ENCODE measurements around the gene TMEM63B. TPM values are rescaled to one million over a fixed set of nuclear protein-coding genes. Genes with fewer than 3 reads are reported as not detected.
A peak's percentile ranks its signal among the peaks of the same experiment; 100 is the strongest.
"Not testable (repeated sequence)": the region's sequence is repeated elsewhere in the genome, so short reads cannot be mapped to it uniquely, and the experiment has no call there.

Gene TMEM63B
- total RNA-seq, 2 donors from 2014 or later = 50.9 to 113 TPM

DNA sequence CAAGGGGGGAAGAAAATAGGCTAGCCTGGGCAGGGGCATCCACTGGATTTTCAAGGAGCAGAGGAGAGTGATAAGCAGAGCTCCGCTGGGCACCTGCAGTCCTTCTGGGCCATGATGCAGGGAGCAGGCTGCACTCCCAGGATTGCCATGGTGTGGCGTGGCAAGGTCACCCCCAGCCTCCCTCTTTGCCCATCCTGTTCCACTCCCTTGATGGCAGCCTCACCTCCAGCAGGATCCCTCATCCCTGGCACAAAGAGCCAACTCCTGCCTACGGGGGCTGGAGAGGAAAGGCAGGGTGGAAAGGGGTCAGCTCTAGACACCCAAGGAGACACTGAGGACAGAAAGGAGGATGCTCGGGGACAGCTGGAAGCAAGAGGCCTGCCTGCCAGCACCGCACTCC lies 67.0 kb downstream of the TMEM63B start:
- intact Hi-C loops (cut with DNase I) = no loop called here
- no peak overlapping the region for H3K4me3 ChIP-seq
- no peaks in the 10 kb centered on the region for H3K9me3 ChIP-seq
- no peaks in the 10 kb centered on the region for H3K4me1 ChIP-seq (replicated peaks)
- H3K36me3 ChIP-seq = no peaks in the 10 kb centered on the region
- TF ChIP-seq POLR2A (IDR thresholded peaks at IDR 0.05) (no peak), POLR2AphosphoS5 (IDR thresholded peaks at IDR 0.05) (no peak)
- TF ChIP-seq, protein P1, sequence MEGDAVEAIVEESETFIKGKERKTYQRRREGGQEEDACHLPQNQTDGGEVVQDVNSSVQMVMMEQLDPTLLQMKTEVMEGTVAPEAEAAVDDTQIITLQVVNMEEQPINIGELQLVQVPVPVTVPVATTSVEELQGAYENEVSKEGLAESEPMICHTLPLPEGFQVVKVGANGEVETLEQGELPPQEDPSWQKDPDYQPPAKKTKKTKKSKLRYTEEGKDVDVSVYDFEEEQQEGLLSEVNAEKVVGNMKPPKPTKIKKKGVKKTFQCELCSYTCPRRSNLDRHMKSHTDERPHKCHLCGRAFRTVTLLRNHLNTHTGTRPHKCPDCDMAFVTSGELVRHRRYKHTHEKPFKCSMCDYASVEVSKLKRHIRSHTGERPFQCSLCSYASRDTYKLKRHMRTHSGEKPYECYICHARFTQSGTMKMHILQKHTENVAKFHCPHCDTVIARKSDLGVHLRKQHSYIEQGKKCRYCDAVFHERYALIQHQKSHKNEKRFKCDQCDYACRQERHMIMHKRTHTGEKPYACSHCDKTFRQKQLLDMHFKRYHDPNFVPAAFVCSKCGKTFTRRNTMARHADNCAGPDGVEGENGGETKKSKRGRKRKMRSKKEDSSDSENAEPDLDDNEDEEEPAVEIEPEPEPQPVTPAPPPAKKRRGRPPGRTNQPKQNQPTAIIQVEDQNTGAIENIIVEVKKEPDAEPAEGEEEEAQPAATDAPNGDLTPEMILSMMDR (IDR thresholded peaks at IDR 0.05) = no peak
- H3K27me3 ChIP-seq (replicated peaks; ENCODE audit: insufficient read depth) = no peaks in the 10 kb centered on the region
- DNase-seq (ENCODE audit: low spot score) = no peak
- WGBS = 77% methylated on average over 5 of the region's 5 CpGs
- H3K27ac ChIP-seq = no peak overlapping the region

- 93% methylated on average over 11 of the region's 11 CpGs for WGBS
- H3K9me3 ChIP-seq; H3K4me1 ChIP-seq (replicated peaks); DNase-seq (ENCODE audit: low spot score); H3K27me3 ChIP-seq (replicated peaks; ENCODE audit: insufficient read depth); intact Hi-C loops (cut with DNase I); H3K36me3 ChIP-seq; H3K4me3 ChIP-seq; H3K27ac ChIP-seq: not testable (repeated sequence)
Observed at GRCh38 chr6:44196351-44196750, 69.0 kb downstream of the TMEM63B start.

- TF ChIP-seq POLR2AphosphoS5 (IDR thresholded peaks at IDR 0.05) (no peak), POLR2A (IDR thresholded peaks at IDR 0.05) (no peak)
- TF ChIP-seq, protein P1 (IDR thresholded peaks at IDR 0.05) = no peak
- no peaks in the 10 kb centered on the region for H3K4me1 ChIP-seq (replicated peaks)
- H3K9me3 ChIP-seq = no peaks in the 10 kb centered on the region
- H3K4me3 ChIP-seq = no peak overlapping the region
- H3K36me3 ChIP-seq = no peaks in the 10 kb centered on the region
- no peak for DNase-seq (ENCODE audit: low spot score)
- 88% methylated on average over 3 of the region's 3 CpGs for WGBS
- intact Hi-C loops (cut with DNase I) = no loop called here
- H3K27ac ChIP-seq = no peak overlapping the region
- H3K27me3 ChIP-seq (replicated peaks; ENCODE audit: insufficient read depth) = no peaks in the 10 kb centered on the region
Observed at GRCh38 chr6:44198684-44199083, 71.3 kb downstream of the TMEM63B start.

GRCh38 chr6:44199883-44200282 lies 72.5 kb downstream of the TMEM63B start:
- 96% methylated on average over 4 of the region's 4 CpGs for WGBS
- no peak for DNase-seq (ENCODE audit: low spot score)
- no peak overlapping the region for H3K27ac ChIP-seq
- no peak overlapping the region for H3K4me3 ChIP-seq
- H3K9me3 ChIP-seq = no peaks in the 10 kb centered on the region
- no peaks in the 10 kb centered on the region for H3K36me3 ChIP-seq
- TF ChIP-seq, protein P1 (IDR thresholded peaks at IDR 0.05) = no peak
- TF ChIP-seq POLR2AphosphoS5 (IDR thresholded peaks at IDR 0.05) = no peak
- TF ChIP-seq POLR2A (IDR thresholded peaks at IDR 0.05) = no peak
- intact Hi-C loops (cut with DNase I) = no loop called here
- H3K27me3 ChIP-seq (replicated peaks; ENCODE audit: insufficient read depth) = no peaks in the 10 kb centered on the region
- no peaks in the 10 kb centered on the region for H3K4me1 ChIP-seq (replicated peaks)

DNA sequence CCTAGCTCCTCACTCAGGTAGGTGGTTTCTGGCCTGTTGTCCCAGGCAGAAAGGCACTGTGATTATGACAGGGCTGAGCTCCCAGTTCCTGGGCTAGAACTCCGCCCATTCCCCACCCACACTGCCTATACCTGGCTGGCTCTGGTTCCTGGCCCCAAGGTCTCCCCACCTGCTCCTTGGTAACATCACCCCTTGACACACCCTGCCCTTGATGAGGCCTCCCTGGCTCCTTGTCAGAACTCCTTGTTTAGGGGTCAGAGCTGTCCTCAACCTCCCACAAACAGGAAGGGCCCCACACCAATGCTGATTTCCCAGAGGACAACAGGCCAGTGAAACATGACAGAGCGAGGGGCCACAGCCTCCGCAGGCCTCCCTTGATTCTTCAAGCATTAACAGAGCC lies 73.8 kb downstream of the TMEM63B start:
- no peaks in the 10 kb centered on the region for H3K9me3 ChIP-seq
- H3K4me1 ChIP-seq (replicated peaks) = no peaks in the 10 kb centered on the region
- no peak overlapping the region for H3K4me3 ChIP-seq
- no peaks in the 10 kb centered on the region for H3K36me3 ChIP-seq
- DNase-seq (ENCODE audit: low spot score) = no peak
- TF ChIP-seq POLR2A (IDR thresholded peaks at IDR 0.05) (peak; percentile 16), POLR2AphosphoS5 (IDR thresholded peaks at IDR 0.05) (no peak)
- no peaks in the 10 kb centered on the region for H3K27me3 ChIP-seq (replicated peaks; ENCODE audit: insufficient read depth)
- 34% methylated on average over 3 of the region's 3 CpGs for WGBS
- intact Hi-C loops (cut with DNase I) = no loop called here
- H3K27ac ChIP-seq = peak overlapping the region; percentile 31 to 68

DNA sequence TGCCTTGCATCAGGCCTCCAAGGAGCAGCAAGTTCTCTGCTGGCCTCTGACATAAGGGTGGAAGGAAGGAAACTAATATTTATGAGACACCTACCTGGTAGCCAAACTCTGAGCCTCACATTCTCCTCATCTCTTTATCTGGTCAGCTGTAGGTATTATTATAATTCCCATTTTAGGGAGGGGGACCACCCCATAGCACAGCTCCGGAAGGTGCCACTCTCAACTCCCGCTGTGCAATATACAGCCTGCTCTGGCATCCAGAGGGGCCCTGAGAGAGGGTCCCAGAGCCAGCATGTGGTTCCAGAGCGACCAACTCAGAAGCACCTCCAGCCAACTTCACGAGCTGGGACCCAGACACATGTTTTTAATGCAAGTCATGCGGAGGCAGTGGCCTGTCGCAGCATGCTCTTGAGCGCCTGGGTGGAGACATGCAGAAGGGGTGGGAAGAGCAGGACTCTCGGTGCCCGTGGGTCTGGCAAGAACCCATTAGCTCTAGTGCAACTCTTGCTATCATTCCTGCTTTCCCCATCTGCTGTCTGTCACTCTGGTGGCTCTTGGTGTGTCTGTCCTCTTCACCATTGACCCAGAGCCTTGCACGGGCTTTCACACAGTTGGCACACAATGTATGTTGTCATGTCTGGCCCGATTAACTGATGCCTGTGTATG lies 74.4 kb downstream of the TMEM63B start:
- TF ChIP-seq, protein P1 (IDR thresholded peaks at IDR 0.05) = no peak
- TF ChIP-seq POLR2A (IDR thresholded peaks at IDR 0.05) = peak; percentile 29
- peak; percentile 53 for TF ChIP-seq POLR2AphosphoS5 (IDR thresholded peaks at IDR 0.05)
- WGBS = 62% methylated on average over 10 of the region's 11 CpGs
- no peaks in the 10 kb centered on the region for H3K4me1 ChIP-seq (replicated peaks)
- no peaks in the 10 kb centered on the region for H3K27me3 ChIP-seq (replicated peaks; ENCODE audit: insufficient read depth)
- H3K36me3 ChIP-seq = no peaks in the 10 kb centered on the region
- no peak overlapping the region for H3K4me3 ChIP-seq
- intact Hi-C loops (cut with DNase I) = no loop called here
- no peaks in the 10 kb centered on the region for H3K9me3 ChIP-seq
- DNase-seq (ENCODE audit: low spot score) = peak; percentile 73
- H3K27ac ChIP-seq = peak overlapping the region; percentile 31 to 68

All from prostate gland (tissue), 2 donors.